Bone marrow (tissue), 2 donors: ENCODE results near the gene ARMCX5.

Experiments used
- DNase-seq, 2 donors: peaks; one replicate each; lab custom pipeline; 2025; lab: John Stamatoyannopoulos, UW

The ARMCX5 gene

DNA sequence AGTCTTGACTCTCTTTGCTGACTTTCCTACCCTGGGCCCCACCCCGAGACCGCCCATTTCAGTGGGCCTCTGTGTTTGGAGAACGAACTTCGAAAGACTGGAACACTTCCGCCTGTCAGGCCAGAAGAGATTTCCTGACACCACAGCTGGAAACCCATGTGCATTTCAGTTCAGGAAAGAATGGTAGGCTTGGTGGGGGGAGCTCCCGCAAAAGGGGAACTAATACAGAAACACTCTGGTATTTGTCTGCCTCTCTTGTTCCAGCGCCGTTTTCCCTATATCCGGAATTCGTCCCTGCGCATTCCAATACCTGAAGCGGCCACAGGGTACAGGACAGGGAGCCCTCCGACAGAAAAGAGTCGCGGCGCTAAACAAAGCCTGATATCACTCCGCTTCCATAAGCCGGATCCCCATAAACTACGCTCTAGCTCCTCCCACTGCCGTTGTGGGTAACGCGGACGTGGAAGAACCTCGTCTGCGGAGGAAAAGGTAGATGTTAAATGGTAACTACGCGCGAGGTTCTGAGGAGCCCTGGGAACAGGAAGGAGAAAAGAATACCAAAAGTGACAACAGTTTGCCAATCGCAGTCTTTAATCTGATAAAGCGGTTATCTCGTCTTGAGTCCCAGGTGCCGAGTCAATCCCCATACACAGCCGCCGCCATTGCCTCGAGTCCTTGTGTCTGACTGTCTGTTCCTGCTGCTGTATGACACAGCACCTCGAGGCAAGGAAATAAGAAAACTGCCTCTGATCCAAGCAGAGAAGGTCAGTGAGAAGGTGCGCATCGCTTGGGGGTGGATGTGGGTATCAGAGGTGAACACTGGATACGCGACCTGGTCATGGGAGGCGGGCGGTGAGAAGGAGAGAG is at the start of gene ARMCX5:
TSS of gene ARMCX5 (plus strand) at position 432 of the 867 bp plus-strand sequence. CDS start 2,627 bp downstream, outside the sequence.
- peak; percentile 10 to 54 for DNase-seq

DNA sequence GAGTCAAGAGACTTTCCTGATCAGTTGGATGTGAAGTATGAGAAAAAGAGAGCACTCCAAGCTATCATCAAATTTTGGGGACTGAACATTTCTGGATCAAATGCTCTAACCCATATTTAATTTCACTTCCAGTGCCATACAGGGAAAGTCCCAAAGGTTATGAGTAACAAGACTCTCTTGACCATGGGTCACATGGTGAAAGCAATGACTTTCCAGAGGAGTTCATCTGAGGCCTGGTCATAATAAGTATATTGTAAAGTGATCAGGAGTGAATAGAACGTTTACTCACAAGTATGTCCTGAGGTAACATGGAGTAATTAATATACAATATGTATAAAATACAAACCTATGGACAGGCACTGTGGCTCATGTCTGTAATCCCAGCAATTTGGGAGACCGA is 40.7 kb upstream of the ARMCX5 start:
- no peak for DNase-seq

DNA sequence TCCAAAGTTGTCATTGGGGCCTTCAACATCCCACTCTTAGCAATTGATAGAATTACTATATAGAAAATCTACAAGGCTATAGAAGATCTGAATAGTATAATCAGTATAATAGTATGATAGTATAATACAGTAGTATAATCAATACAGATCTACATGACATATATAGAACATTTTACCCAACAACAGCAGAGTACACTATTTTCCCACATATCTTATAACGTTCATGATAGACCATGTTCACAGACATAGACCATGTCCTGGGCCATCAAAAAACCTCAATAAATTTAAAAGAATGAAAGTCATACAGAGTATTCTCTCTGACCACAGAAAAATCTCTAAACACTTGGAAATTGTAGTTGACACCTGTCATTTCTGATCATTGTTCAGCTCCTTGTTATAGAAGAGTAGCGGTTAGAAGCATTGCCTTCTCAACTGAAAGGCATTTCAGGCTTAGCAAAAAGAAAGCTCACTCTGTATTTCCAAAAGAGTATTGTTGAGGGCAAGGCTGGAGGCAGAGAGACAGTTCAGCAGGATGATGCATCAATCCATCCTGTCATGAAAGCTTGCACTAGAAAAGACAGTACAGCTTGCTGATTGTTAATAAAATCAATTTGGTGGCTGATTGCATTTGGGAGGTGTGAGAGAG is 38.8 kb upstream of the ARMCX5 start:
- no peak for DNase-seq

DNA sequence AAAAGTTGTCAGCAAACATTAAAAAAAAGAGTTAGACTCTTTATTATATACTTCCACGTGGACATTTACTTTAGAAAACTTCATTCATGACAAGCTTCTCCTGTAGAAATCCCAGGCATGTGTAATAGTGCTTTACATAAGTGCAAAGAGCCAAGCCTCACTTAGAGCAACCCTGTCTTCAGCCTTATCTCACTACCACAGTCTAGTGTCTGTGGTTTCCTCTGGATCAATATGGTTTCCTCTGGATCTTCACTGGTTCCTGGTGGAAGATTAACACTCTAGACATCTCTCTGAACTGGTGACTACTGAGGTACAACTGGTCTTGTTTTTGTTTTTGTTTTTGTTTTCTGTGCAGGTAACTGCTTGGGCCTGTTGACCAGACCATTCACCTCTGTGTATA is 18.4 kb upstream of the ARMCX5 start:
- no peak for DNase-seq

DNA sequence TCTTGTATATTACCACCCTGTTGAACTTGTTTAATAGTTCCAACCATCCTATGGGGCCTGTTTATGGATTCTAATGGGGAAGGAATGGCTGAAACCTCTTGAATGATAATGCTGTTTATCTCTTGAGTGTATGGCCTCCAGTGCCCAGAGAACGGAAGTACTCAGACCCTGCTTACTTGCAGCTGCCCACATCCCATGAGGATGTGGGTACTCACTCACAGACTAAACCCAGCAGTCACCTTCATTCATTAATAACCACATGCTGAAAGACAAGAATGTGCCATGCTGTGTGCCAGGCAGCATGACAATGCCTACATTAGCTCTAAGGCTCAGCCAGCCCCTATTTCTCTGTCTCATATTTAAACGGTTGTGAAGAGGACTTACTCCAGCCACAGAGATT is 5.9 kb upstream of the ARMCX5 start:
- no peak for DNase-seq

DNA sequence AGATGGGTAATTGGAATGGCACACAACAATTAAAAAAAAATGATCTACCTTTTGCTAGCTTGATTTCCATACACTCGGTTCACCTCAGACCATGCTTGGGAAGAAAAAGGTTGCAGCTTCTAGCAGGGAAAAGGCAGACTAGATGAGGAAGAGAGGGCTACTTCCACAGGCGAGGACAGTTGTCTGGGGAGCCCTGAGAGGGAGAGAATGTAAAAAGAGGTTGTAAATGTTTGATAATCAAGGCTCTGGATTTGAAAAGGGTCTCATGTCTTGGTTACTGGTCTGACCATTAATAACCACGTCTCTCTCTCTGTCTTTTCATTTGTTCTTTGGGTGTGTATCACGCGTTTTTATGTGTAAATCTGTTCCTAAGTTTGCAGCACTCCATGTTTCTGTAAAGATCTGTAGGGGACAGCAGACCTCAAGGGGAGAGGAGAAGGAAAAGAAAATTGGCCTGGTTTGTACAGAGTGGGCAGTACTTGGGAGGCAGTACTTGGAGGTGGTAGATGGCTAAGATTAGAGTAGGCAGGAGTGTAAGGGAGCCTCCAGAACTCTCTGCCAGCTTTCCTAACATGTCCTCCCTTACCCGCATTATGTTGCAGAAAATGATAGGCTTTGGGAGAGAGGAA is 750 bp downstream of the ARMCX5 start:
- no peak for DNase-seq

DNA sequence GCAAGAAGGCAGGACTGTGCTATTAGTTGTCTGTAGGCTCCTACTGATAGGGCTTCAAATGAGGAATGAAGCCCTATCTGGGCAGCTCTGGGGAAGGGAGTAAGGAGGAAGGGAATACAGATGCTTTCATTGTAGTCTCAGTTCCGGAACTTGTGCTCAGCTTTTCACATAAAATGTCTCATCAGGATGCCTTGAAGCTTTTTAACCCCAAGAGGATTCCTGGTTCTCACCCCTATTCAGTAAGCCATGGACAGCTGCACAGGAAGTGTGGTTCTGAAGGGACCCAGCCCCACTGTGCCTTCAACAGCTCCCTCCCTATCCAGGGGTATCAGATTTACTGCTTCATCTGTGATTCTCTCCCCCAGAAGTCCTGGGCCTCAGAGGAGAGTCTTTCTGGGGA is 5.0 kb downstream of the ARMCX5 start:
- DNase-seq = no peak

DNA sequence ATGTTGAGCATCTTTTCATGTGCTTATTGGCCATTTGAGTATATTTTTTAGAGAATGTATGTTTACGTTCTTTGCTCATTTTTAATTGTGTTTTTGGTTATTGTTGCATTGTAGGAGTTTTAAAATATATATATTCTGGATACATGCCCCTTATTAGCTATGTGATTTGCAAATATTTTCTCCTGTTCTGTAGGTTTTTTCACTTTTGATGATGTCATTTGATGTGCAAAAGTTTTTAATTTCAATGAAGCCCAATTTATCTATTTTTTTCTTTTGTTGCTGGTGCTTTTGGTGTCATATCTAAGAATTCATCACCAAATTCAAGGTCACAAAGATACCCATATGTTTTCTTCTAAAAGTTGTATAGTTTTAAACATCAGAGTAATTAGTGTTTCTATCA is 6.8 kb downstream of the ARMCX5 start:
- no peak for DNase-seq

DNA sequence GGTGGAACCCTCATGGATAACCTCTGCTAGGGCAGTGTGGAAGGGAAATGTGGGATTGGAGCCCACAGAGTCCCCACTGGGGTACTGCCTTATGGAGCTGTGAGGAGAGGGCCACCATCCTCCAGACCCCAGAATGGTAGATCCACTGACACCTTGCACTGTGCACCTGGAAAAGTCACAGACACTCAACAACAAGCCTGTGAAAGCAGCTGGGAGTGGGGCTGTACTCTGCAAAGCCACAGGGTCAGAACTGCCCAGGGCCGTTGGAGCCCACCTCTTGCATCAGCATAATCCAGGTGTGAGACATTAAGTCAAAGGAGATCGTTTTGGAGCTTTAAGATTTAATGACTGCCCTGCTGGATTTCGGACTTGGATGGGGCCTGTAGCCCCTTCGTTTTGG is 11.6 kb downstream of the ARMCX5 start:
- DNase-seq = no peak

DNA sequence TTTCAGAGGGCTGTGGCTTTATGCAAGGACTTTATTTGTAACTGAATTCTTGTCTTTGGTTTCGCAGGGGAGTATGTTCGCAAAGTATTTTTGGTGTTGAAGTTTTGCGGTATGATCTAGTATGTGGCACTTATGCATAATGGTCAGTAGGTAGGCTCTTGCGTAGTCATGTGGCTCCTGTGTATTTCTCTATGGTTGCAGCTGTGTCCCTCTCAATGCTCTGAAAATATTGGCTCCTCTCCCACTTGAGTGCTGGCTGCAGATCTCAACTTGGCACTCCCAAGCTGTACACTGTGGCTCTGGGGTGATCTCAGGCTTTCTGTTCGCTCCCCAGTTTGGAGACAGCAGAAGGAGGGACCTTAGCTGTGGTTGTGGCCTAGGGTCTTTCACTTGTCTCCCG is 24.8 kb downstream of the ARMCX5 start:
- DNase-seq = no peak

DNA sequence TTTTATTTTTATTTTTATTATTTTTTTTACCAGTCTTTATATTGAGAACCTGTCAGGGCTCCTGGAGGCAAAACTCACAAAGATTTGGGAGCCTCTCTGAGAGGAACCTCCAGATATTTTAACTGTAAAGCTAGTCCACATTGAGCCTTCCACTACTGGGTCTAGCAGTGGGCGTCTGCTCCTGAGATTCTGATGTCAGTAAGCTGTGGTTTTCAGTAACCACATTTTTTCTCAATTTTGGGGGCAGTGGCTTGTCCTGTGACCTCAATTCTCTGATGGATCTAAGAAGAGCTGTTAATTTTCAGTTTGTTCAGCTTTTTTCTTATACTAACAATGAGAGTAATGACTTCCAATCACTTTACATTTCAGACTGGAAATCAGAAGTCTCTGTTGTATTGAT is 28.3 kb downstream of the ARMCX5 start:
- DNase-seq = no peak

DNA sequence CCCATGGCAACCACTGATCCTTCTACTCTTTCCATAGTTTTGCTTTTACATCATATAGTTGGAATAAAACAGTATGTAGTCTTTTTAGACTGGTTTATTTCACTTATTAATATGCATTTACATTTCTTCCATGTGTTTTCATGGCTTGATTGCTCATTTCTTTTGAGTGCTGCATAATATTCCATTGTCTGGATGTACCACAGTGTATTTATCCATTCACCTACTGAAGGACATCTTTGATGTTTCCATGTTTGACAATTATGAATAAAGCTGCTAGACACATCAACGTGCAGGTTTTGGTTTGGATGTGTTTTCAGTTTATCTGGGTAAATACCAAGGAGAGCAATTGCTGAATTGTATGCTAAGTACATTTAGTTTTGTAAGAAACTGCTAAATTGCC is 38.2 kb downstream of the ARMCX5 start:
- no peak for DNase-seq

DNA sequence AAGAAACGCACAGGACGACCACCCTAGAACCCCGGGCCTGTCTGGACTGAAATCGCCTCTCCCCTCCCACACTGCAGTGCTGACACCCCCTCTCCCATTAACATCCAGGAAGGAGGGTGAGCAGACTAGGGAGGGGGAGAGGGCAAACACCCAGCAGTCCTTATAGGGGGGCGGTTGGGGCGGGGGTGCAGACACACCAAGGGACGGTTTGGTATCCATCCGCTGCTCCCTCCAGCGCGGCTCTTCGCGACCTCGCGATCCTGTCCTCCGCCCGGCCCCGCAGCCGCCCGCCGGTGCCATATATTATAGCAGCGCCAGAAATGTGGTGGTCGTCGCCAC is 51.6 kb downstream of the ARMCX5 start:
- DNase-seq = no peak

DNA sequence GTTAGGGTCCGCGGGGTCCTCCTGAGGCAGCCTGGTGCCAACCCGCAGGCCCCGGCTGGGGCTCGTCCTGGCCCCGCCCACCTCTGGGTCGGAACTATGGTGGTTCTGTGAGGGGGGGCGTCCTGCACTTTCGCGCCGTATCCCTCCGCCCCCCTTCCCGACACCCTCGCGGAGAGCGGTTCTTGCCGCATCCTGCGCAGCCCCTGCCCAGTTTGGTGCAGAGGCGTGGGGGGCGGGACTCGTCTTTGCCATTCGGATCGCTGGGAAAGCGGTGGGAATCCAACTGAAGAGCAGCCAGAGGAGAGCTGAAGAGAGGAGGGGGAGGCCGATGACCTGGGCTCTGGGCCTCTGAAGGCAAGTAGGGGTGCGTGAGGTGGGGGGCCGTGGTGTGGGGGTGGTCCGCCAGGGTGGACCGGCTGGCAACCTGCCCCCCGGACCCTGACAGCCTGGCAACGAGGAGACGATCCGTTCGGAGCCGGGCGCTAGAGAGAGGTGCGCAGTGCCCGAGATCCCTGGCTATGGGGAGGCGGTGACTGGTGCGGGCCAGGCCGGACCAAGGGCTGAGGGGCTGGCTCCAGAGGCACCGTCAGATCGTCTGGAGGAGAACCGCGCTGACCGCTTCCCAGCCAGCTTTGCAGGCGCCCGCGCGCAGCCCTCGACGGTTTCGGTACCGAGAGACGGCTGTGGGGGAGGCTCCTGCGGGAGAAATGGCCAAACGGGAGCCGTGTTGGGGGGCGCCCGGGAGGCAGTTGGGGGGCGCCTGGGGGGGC is 52.1 kb downstream of the ARMCX5 start, which contains the start of gene GPRASP1:
TSS of gene GPRASP1 (plus strand) at position 242 of the 770 bp plus-strand sequence. CDS start 2,431 bp downstream, outside the sequence.
- DNase-seq = no peak

DNA sequence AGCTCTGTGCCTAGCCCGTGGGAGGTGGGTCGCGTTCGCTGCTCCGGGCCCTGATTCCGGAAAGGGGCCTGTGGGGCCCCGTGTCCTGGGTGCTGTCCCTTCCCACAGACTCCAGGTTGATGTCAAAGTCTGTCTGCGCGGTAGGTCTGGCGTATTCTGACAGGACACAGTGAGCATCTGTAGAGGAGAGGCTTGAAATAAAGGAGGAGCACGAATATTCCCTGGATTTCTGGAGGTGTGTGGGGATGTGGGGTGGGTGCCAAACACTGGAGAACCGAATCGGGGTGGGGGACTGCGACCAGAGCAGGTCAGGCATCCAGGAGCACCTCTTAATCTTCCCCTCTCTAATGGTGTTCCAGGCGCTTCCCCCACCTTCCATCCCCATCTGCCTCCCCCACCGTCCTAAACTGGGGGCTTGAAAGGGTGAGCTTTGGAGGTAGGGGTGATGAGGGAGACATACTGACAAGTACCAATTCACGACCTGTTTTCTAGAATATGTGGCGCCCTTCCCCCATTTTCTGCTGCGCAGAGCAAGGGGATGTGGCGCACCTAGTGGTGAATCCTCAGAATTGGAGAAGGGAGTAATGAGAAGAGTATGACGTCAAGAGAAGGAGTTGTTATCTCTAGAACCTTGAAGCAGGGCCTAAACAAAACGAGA is 52.8 kb downstream of the ARMCX5 start:
- DNase-seq = no peak
